ENCODE data around the gene BRS3. TPM values are rescaled to one million over a fixed set of nuclear protein-coding genes. Genes with fewer than 3 reads are reported as not detected.

The BRS3 gene
- total RNA-seq, 2 experiments from 2014 or later = not detected

DNA sequence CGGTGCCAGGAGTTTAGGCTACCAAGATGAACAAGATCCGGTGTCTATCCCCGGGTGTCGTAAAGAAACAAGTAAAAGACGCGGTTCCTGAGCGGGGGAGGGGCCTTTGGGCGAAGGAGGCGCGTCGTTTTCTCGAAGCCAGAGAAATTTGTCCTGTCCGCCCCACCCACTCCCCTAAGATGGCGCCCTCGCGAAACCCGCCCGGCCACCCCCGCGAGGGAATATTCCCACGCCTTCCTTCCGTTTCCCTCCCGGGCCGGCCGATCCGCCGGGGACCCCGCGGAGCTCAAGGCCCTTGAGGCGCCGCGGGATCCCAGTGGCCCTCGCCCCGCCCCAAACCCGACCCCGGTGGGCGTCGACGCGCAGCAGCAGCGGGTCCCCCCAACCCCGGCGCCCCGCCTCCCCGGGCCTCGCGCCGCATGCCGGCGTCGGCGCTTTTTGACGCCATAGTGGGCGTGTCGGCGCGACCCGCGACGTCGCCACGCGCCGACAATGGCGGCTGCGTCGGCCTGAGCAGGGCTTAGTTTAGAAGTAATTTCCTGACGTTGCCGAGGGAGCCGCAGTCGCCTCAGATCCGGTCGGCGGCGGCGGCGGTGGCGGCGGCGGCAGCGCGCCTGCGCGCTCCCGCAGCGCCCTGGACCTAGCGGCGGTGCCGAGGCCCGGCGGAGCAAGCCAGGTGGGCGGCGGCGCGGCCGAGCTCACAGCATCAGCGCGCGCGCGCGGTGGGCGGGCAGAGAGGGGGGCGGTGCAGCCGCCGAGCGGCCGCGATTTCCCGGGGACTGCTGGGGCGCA lies 9.2 kb downstream of the BRS3 start:
- H3K4me3 ChIP-seq (ENCODE audit: low read length) = peak overlapping the region; percentile 88
- TF ChIP-seq CTCF (IDR thresholded peaks at IDR 0.05) = no peak
- CTCF ChIA-PET = interaction anchor here (0.7 kb wide), 1 partner anchor 248 kb away, joined by 3 read pairs; no protein-coding TSS in a partner anchor
- peaks cover 7% of the 10 kb centered on the region for H3K4me1 ChIP-seq (ENCODE audit: insufficient read depth, low read length)
- peaks cover 19% of the 10 kb centered on the region for H3K36me3 ChIP-seq (ENCODE audit: insufficient read depth, low read length)
- no peaks in the 10 kb centered on the region for H3K27me3 ChIP-seq (ENCODE audit: control insufficient read depth in 1 of 2, insufficient read depth in 2 of 2, low read length in 2 of 2)
- peak overlapping the region; percentile 96 for H3K4me3 Mint-ChIP-seq
- H3K9me3 ChIP-seq (ENCODE audit: control insufficient read depth in 1 of 2, insufficient read depth in 1 of 2, low read length in 2 of 2) = no peaks in the 10 kb centered on the region
- peak; percentile 75 for ATAC-seq (ENCODE audit: poor library complexity)
- H3K27me3 Mint-ChIP-seq = no peaks in the 10 kb centered on the region
- peaks cover 26% of the 10 kb centered on the region for H3K4me1 Mint-ChIP-seq (ENCODE audit: low read depth)
- DNase-seq = peak; percentile 71 to 94 (median 82)
- peaks cover 28% of the 10 kb centered on the region for H3K36me3 Mint-ChIP-seq (ENCODE audit: low read depth)
- peak overlapping the region; percentile 83 to 85 for H3K27ac ChIP-seq (ENCODE audit: low read depth in 1 of 2, low read length in 2 of 2)
- H3K27ac Mint-ChIP-seq = peak overlapping the region; percentile 100
- intact Hi-C loops (cut with DNase I, micrococcal nuclease) = loop anchor here (5.0 to 10.0 kb wide), 6 partner anchors 80 to 972 kb away; partner anchors contain the start of genes INTS6L (in 1 of the 2), MAP7D3 (in 1 of the 2) and MMGT1 (in 1 of the 2)
- H3K9me3 Mint-ChIP-seq = no peaks in the 10 kb centered on the region
- POLR2A ChIA-PET = interaction anchor here (0.6 to 2.5 kb wide), 10 partner anchors 11 to 383 kb away, joined by 3 to 24 read pairs (median 3); partner anchors contain the start of gene RBMX

DNA sequence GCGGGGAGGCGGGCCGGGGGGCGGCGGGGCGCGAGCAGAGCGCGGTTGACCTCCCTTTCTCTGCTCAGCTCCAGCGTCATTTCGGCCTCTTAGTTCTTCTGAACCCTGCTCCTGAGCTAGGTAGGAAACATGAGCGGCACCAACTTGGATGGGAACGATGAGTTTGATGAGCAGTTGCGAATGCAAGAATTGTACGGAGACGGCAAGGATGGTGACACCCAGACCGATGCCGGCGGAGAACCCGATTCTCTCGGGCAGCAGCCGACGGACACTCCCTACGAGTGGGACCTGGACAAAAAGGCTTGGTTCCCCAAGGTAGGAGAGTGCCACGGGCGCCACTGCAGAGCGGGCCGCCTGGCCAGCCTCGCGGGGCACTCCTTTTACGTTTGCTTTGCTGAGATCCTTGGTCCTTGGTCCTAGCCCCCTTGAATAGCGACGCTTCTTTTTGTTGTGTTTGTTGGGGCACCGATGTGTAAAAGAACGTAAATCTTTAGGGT lies 9.9 kb downstream of the BRS3 start, which contains the start of gene HTATSF1:
TSS of gene HTATSF1 (plus strand) at position 37 of the 497 bp plus-strand sequence. CDS start at position 130, 93 bp downstream.
- Mint-ChIP-seq H3K9me3 (no peaks in the 10 kb centered on the region), H3K4me3 (peak within 1 kb of the TSS; percentile 96), H3K36me3 (ENCODE audit: low read depth) (peaks cover 28% of the 10 kb centered on the region), H3K27me3 (no peaks in the 10 kb centered on the region), H3K27ac (peak within 1 kb of the TSS; percentile 100), H3K4me1 (ENCODE audit: low read depth) (peaks cover 26% of the 10 kb centered on the region)
- Histone ChIP-seq H3K36me3 (ENCODE audit: insufficient read depth, low read length) (peaks cover 21% of the 10 kb centered on the region), H3K27ac (ENCODE audit: low read depth in 1 of 2, low read length in 2 of 2) (peak within 1 kb of the TSS; percentile 83 to 85), H3K9me3 (ENCODE audit: control insufficient read depth in 1 of 2, insufficient read depth in 1 of 2, low read length in 2 of 2) (no peaks in the 10 kb centered on the region), H3K27me3 (ENCODE audit: control insufficient read depth in 1 of 2, insufficient read depth in 2 of 2, low read length in 2 of 2) (no peaks in the 10 kb centered on the region), H3K4me3 (ENCODE audit: low read length) (peak within 1 kb of the TSS; percentile 88), H3K4me1 (ENCODE audit: insufficient read depth, low read length) (peaks cover 7% of the 10 kb centered on the region)
- intact Hi-C loops (cut with DNase I, micrococcal nuclease) = loop anchor here (5.0 to 10.0 kb wide), 6 partner anchors 80 to 973 kb away; partner anchors contain the start of genes INTS6L (in 1 of the 2), MAP7D3 (in 1 of the 2) and MMGT1 (in 1 of the 2)
- no peak for TF ChIP-seq CTCF (IDR thresholded peaks at IDR 0.05)
- DNase-seq (peak in 1 of 14 experiments; percentile 1), ATAC-seq (ENCODE audit: poor library complexity) (no peak)
- ChIA-PET POLR2A (interaction anchor here (0.7 to 2.5 kb wide), 11 partner anchors 11 to 382 kb away, joined by 3 to 24 read pairs (median 3); partner anchors contain the start of gene RBMX), CTCF (interaction anchor here (0.6 kb wide), 1 partner anchor 227 kb away, joined by 3 read pairs; no protein-coding TSS in a partner anchor)

- no peaks in the 10 kb centered on the region for H3K4me1 Mint-ChIP-seq (ENCODE audit: low read depth)
- Histone ChIP-seq H3K36me3 (ENCODE audit: insufficient read depth, low read length) (no peaks in the 10 kb centered on the region), H3K27ac (ENCODE audit: low read depth in 1 of 2, low read length in 2 of 2) (no peak overlapping the region), H3K9me3 (ENCODE audit: control insufficient read depth in 1 of 2, insufficient read depth in 1 of 2, low read length in 2 of 2) (no peaks in the 10 kb centered on the region), H3K4me1 (ENCODE audit: insufficient read depth, low read length) (no peaks in the 10 kb centered on the region), H3K4me3 (ENCODE audit: low read length) (no peak overlapping the region), H3K27me3 (ENCODE audit: control insufficient read depth in 1 of 2, insufficient read depth in 2 of 2, low read length in 2 of 2) (no peaks in the 10 kb centered on the region)
- POLR2A ChIA-PET = no interaction called here
- no peaks in the 10 kb centered on the region for H3K27me3 Mint-ChIP-seq
- no peak overlapping the region for H3K27ac Mint-ChIP-seq
- no peaks in the 10 kb centered on the region for H3K36me3 Mint-ChIP-seq (ENCODE audit: low read depth)
- ATAC-seq (ENCODE audit: poor library complexity) = no peak
- H3K4me3 Mint-ChIP-seq = no peak overlapping the region
- intact Hi-C loops (cut with DNase I, micrococcal nuclease) = loop anchor here in 1 of 2 experiments (10.0 kb wide), 1 partner anchor 186 kb away; no protein-coding TSS in a partner anchor
- no peaks in the 10 kb centered on the region for H3K9me3 Mint-ChIP-seq
- TF ChIP-seq CTCF (IDR thresholded peaks at IDR 0.05) = no peak
- CTCF ChIA-PET = no interaction called here
- DNase-seq = no peak
Measured at GRCh38 chrX:136519069-136519468, 31.3 kb downstream of the BRS3 start.

Measured in CD4-positive, alpha-beta T cell (primary cell).